GM15510 (cell line): ENCODE measurements around the gene IRF5.

Source experiments
- POLR2A ChIP-seq: IDR thresholded peaks from 3 replicates; pipeline ENCODE4 v1.6.1; 2011; ENCODE audit warnings: borderline replicate concordance; ENCODE audit not compliant: insufficient read length; ENCODE audit errors: extremely low read depth

IRF5 gene

DNA sequence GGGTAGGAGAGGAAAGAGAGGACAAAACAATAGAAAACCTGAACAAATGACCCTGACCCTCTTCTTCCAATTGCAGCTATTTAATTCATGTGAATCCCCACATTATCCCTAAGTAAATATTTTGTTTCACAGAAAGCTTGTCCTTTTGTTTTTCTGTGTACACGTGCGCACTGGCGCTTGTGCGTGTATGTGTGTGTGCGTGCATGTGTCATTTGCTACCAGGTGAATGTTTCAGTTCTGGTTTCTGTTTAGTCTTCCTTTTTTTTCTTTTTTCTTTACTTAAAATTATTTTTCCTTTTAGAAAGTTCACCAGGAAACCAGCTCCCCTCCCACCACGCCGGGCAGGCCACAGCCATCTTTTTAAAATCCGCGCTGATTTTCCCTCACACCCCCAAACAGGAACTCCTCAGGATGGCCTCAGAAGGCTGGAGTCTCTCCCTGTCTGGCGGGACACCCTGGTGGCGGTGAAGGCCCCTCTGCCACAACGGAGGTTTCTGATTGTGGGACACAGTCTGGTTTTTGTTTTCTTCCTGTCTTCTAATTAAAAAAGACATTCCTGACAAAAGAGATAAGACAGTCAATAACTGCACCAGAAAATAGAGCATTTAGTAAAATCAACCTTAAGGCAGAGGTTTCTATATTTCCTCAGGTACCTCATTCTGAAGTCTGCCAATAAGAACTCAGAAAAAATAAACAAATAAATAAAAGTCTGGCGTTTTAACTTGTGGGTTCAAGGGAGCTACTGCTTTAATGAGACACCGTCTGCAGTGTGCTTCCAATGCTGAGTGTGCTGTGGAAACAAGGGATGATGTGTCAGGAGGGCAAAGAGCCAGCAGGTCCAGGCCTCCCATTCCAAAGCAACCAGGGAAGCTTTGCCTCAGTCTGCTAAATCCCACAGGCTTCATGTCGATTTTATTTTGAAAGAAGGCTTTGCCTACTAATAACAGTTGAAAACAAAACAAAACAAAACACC, 17.4 kb downstream of the IRF5 start:
- no peak for TF ChIP-seq POLR2A

DNA sequence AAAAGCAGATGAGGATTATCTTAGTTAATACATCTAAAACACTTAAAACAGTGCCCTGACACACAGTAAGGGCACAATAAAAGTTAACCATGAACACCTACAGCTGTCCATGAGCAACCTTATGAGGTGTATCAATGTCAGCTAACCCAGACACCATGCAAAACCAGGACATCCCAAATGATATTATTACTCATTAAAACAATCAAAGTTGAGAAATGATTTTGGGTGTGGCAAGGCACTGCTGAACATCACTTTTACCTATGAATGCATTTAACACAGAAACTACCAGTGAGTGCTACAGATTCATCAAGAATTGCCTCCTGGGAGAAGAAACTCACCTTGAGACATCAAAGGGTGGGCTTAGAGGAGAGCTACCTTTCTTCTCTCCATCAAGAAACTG, 18.3 kb downstream of the IRF5 start:
- no peak for TF ChIP-seq POLR2A

GRCh38 chr7:128959296-128959695, 21.6 kb downstream of the IRF5 start:
- TF ChIP-seq POLR2A: no peak

DNA sequence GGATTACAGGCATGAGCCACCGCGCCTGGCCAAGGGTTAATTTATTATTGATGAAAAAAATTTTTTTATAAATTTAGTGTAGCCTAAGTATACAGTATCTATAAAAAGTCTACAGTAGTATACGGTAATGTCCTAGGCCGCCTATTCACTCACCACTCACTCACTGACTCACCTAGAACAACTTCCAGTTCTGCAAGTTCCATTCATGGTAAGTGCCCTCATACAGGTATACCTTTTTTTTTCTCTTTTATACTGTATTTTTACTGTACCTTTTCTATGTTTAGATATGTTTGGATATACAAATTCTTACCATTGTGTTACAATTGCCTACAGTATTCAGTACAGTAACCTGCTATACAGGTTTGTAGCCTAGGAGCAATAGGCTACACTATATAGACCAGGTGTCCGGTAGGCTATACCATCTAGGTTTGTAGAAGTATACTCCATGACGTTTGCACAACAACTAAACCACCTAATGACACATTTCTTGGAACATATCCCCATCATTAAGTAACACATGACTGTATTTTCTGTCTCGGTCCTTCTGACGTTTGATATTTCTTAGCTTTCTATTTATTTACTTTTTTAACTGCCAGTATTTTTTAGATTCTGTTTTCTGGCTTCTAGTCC, 23.4 kb downstream of the IRF5 start:
- TF ChIP-seq POLR2A: no peak

GRCh38 chr7:128962899-128963298, 25.2 kb downstream of the IRF5 start:
- TF ChIP-seq POLR2A: no peak

DNA sequence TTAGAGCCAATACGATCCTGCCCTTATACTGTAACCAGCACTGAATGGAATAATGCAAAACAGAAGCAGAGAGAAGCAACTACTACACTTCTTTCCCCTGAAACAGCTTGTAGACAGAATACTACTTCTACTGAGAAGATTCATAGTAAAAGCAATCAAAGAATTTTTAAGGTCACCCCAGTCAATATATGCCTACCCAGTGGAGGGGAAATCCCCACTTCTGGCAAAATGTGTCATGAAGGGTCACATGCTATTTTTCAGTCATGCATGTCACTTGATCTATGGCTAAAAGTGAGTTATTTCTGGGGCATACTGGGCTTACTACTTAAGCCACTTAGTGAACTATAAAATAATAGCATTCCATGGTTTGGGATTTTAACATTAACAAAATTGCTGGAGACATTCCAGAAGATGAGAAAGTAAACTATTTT, 25.6 kb downstream of the IRF5 start:
- TF ChIP-seq POLR2A: no peak

- no peak for TF ChIP-seq POLR2A
These were observed 30.9 kb downstream of the IRF5 start for GRCh38 chr7:128968624-128969023.

GRCh38 chr7:128974241-128974934, 36.7 kb downstream of the IRF5 start:
- TF ChIP-seq POLR2A: no peak

DNA sequence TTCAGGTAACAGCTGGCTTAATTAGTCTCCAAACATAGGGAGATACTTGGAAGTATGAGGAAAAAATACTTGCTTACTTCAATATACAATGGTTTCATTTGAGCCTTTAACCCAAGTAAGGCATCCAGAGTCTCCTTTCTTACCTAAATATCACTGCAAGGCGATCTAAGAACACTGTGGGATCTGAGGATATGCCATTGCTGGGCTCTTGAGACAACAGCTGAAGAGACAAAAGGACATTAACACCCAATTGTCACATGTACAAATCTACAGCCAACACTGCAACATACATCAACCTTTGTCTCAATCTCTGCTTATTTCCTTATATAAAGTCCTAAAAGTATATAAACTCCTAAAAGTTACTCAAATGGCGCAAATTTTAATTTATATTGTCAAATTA, 44.4 kb downstream of the IRF5 start:
- no peak for TF ChIP-seq POLR2A

DNA sequence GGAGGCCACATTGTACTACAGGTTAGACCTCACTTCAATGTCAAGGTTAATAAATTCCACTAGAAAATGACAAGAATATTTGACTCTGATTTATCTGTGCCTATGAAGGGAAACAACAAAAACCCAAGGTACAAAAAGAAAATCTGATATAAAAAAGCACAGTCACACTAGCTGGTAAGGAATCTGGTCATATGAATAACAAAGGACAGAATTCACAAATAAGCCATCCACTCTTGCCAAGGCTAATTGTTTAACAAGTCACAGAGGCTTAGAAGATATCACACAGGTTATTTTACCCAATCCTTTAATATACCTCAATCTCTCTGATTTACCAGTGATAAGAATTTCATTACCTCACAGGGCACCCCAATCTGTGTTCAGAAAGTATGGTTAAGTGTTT, 47.9 kb downstream of the IRF5 start:
- TF ChIP-seq POLR2A: no peak

GRCh38 chr7:128986609-128987008, 48.9 kb downstream of the IRF5 start:
- no peak for TF ChIP-seq POLR2A

- no peak for TF ChIP-seq POLR2A
These were observed 50.6 kb downstream of the IRF5 start for GRCh38 chr7:128988372-128988771.

DNA sequence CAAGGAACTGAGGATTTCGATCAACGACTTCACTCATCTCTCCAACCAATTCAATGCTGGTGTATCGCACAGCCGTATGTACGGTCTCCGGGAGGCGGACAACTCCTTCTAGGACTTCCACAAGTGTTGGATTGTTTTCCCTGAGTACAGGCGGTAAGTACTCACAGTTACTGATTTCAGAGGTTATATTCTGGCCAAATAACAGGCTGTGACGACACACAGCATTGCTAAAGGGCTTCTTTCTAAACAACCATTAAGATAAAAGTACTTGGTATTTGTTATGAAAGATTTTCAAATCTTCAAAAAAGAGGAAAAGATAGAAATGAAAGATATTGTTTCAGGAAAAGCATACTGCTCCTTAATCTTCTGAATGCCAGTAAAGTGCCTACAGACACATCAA, 52.2 kb downstream of the IRF5 start:
- TF ChIP-seq POLR2A: no peak

GRCh38 chr7:128993419-128993818, 55.7 kb downstream of the IRF5 start:
- no peak for TF ChIP-seq POLR2A

DNA sequence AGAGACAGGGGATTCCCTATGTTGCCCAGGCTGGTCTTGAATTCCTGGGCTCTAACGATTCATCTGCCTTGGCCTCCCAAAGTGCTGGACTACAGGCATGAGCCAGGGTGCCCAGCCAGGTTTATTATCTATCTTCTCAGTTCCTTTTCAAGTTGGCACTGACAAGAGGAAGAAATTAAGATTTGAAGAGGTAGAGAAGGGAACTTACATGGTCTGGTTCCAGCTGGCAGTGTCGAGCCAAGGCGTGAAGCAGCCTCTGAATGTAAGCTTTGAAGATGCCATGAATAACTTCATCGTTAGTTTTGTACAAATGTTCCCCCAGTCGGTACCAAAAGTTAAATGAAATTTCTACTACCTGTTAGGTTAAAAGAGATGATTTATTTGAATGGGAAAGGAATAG, 59.5 kb downstream of the IRF5 start:
- no peak for TF ChIP-seq POLR2A
